Ishikawa (cell line): Measurements from ENCODE around the gene EPN2.
A peak's percentile ranks its signal among the peaks of the same experiment; 100 is the strongest.

Source experiments
- CEBPB ChIP-seq: IDR thresholded peaks from 2 replicates; pipeline ENCODE4 v1.6.1; 2012
- CREB1 ChIP-seq: IDR thresholded peaks from 2 replicates; pipeline ENCODE4 v1.6.1; 2012; ENCODE audit warnings: low read depth
- EGR1 ChIP-seq: IDR thresholded peaks from 2 replicates; pipeline ENCODE4 v1.6.1; 2012
- EP300 ChIP-seq: IDR thresholded peaks from 2 replicates; pipeline ENCODE4 v1.6.1; 2012; ENCODE audit warnings: borderline replicate concordance
- FOXM1 ChIP-seq: IDR thresholded peaks from 2 replicates; pipeline ENCODE4 v1.6.1; 2012; ENCODE audit warnings: low read depth, borderline replicate concordance
- MAX ChIP-seq: IDR thresholded peaks from 2 replicates; pipeline ENCODE4 v1.6.1; 2012
- NFIC ChIP-seq: IDR thresholded peaks from 2 replicates; pipeline ENCODE4 v1.6.1; 2012
- RAD21 ChIP-seq: IDR thresholded peaks from 2 replicates; pipeline ENCODE4 v1.6.1; 2012; ENCODE audit warnings: low read depth
- TAF1 ChIP-seq: IDR thresholded peaks from 2 replicates; pipeline ENCODE4 v1.6.1; 2012; ENCODE audit warnings: low read depth, mild to moderate bottlenecking
- TCF12 ChIP-seq: IDR thresholded peaks from 2 replicates; pipeline ENCODE4 v1.6.1; 2012; ENCODE audit warnings: low read depth
- TEAD4 ChIP-seq: IDR thresholded peaks from 2 replicates; pipeline ENCODE4 v1.6.1; 2012
- USF1 ChIP-seq: IDR thresholded peaks from 2 replicates; pipeline ENCODE4 v1.6.1; 2012
- YY1 ChIP-seq: IDR thresholded peaks from 2 replicates; pipeline ENCODE4 v1.6.1; 2012; ENCODE audit warnings: low read depth
- ZBTB7A ChIP-seq: IDR thresholded peaks from 2 replicates; pipeline ENCODE4 v1.6.1; 2012; ENCODE audit warnings: low read depth
- TF ChIP-seq, protein P1 (sequence below): IDR thresholded peaks from 2 replicates; pipeline ENCODE4 v1.6.1; 2012; ENCODE audit warnings: low read depth, mild to moderate bottlenecking

EPN2 gene

GRCh38 chr17:19311421-19312215 lies 74.5 kb downstream of the EPN2 start:
- TF ChIP-seq TCF12: no peak
- TF ChIP-seq EP300: no peak
- TF ChIP-seq TAF1: no peak
- TF ChIP-seq USF1: no peak
- TF ChIP-seq YY1: no peak
- TF ChIP-seq RAD21: no peak

DNA sequence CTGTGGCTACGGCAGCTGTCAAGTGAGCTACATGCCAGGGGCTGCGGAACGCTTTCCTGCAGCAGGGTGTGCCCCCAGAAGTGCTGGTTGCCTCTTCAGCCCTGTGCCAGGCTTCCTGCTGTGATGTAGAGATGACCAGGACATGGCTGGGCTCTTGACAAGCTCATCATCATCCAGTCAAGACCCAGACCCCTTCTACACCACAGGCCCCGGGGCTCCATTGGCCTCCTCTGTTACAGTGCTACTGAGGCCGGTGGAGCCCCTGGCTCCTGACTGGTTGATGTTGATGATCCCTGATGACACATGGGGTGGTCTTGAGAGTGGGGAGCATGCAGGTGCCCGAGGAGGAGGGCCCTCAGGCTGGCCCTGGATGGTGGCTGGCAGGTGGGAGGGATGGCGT lies 75.2 kb downstream of the EPN2 start:
- no peak for TF ChIP-seq TEAD4
- no peak for TF ChIP-seq CEBPB
- TF ChIP-seq TAF1: no peak
- TF ChIP-seq RAD21: no peak
- no peak for TF ChIP-seq EGR1
- TF ChIP-seq USF1: no peak
- no peak for TF ChIP-seq ZBTB7A
- TF ChIP-seq MAX: no peak
- no peak for TF ChIP-seq FOXM1
- TF ChIP-seq YY1: no peak
- no peak for TF ChIP-seq TCF12
- TF ChIP-seq EP300: no peak
- no peak for TF ChIP-seq CREB1
- no peak for TF ChIP-seq NFIC
- TF ChIP-seq, protein P1, sequence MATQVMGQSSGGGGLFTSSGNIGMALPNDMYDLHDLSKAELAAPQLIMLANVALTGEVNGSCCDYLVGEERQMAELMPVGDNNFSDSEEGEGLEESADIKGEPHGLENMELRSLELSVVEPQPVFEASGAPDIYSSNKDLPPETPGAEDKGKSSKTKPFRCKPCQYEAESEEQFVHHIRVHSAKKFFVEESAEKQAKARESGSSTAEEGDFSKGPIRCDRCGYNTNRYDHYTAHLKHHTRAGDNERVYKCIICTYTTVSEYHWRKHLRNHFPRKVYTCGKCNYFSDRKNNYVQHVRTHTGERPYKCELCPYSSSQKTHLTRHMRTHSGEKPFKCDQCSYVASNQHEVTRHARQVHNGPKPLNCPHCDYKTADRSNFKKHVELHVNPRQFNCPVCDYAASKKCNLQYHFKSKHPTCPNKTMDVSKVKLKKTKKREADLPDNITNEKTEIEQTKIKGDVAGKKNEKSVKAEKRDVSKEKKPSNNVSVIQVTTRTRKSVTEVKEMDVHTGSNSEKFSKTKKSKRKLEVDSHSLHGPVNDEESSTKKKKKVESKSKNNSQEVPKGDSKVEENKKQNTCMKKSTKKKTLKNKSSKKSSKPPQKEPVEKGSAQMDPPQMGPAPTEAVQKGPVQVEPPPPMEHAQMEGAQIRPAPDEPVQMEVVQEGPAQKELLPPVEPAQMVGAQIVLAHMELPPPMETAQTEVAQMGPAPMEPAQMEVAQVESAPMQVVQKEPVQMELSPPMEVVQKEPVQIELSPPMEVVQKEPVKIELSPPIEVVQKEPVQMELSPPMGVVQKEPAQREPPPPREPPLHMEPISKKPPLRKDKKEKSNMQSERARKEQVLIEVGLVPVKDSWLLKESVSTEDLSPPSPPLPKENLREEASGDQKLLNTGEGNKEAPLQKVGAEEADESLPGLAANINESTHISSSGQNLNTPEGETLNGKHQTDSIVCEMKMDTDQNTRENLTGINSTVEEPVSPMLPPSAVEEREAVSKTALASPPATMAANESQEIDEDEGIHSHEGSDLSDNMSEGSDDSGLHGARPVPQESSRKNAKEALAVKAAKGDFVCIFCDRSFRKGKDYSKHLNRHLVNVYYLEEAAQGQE: no peak

- TF ChIP-seq EGR1 (no peak), ZBTB7A (no peak)
- TF ChIP-seq, protein P1: no peak
Measured at GRCh38 chr17:19313066-19313745, 76.0 kb downstream of the EPN2 start.

DNA sequence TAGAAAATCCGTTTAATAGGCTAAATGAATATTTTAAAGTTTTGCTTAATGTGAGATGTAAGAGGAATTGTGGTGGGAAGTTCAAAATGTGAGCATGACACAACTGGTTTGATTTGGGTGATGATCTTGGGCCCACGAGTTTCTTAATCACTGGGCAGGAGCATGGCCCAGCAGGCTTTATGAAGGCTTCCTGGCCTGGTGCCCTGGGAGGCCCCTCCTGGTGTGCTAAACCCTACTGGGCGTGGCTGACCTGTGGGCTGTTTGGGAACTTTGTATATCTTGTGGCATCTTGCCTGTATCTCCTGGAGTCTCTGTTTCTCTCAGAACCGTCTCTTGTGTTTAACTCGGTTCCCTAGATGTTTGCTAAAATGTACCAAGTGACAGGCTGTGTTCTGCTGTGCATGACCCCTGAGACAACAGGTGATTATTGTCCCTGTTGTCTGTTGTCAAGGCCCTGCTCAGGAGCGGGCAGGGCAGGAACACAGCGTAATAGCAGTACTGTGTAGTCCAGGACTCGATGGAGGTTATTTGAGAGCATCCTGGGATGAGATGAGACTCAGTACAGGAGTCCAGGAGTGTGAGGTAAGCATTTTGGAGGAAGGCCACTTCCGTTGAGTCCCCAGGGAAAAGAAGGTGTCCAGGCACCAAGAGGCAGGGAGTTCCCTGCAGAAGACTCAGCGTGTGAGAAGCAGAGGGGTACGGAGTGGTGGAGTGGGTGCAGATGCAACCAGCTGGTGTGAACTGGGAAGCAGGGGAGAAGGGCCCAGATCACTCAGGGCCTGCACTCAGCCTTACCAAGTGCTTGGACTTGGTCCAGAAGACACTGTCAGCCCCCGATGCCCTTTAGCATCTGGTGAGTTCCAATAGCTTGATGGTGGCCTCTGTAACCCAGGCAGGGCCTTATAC lies 76.8 kb downstream of the EPN2 start:
- TF ChIP-seq CEBPB (peak; percentile 38; the same call in 1 of the 2 replicates), TEAD4 (no peak), TCF12 (peak; percentile 66), EP300 (peak; percentile 70; the same call in 1 of the 2 replicates), CREB1 (no peak), EGR1 (no peak), MAX (peak; percentile 71), NFIC (peak; percentile 88), FOXM1 (no peak)

GRCh38 chr17:19315104-19315503 lies 77.9 kb downstream of the EPN2 start:
- TF ChIP-seq ZBTB7A (no peak), USF1 (no peak), FOXM1 (no peak), EGR1 (no peak), EP300 (no peak), YY1 (no peak), MAX (no peak), TEAD4 (no peak), TCF12 (no peak)
- TF ChIP-seq, protein P1: no peak
